Gastroesophageal sphincter (tissue), 4 donors: Measurements from ENCODE around the gene F2. TPM values are rescaled to one million over a fixed set of nuclear protein-coding genes. Genes with fewer than 3 reads are reported as not detected.

Source experiments
- ATAC-seq: fragments of 150-250 bp; one replicate; pipeline ENCODE4 v1.9.1; 2016; ENCODE audit warnings: mild to moderate bottlenecking, moderate library complexity
- H3K27ac ChIP-seq, 4 donors: fragments of 200-600 bp; sonication (generic) in 3 of 4; 1 replicate in 3 of 4; 2 replicates in 1 of 4; pipeline ENCODE4 v1.5.1; 2016 to 2019
- H3K27me3 ChIP-seq: fragments of 200-600 bp; sonication (generic); one replicate; pipeline ENCODE4 v1.5.1; 2019
- H3K36me3 ChIP-seq, 2 donors: fragments of 200-600 bp; sonication (generic); one replicate each; pipeline ENCODE4 v1.5.1; 2019; ENCODE audit warnings: control low read depth in 1 of 2
- H3K4me1 ChIP-seq, 3 donors: fragments of 200-600 bp; sonication (generic); 1 replicate in 2 of 3; 2 replicates in 1 of 3; pipeline ENCODE4 v1.5.1; 2016 to 2019; ENCODE audit warnings: control low read depth in 2 of 3
- H3K4me3 ChIP-seq, 2 donors: fragments of 200-600 bp; sonication (generic); one replicate each; pipeline ENCODE4 v1.5.1; 2019; ENCODE audit warnings: mild to moderate bottlenecking in 1 of 2, moderate library complexity in 1 of 2
- H3K9me3 ChIP-seq, 3 donors: fragments of 200-600 bp; sonication (generic); one replicate each; pipeline ENCODE4 v1.5.1; 2017 to 2019; ENCODE audit warnings: control low read depth in 2 of 3
- CTCF ChIP-seq, 4 experiments: fragments of 200-600 bp in 2 of 4; fragments of 450-650 bp in 2 of 4; sonication (generic) in 1 of 4; IDR thresholded peaks; one replicate each; pipeline ENCODE4 v1.5.1; 2017 to 2019; ENCODE audit warnings: antibody characterized with exemption in 4 of 4, mild to moderate bottlenecking in 2 of 4, moderate library complexity in 2 of 4
- EP300 ChIP-seq: sonication (generic); formaldehyde crosslinking; IDR thresholded peaks from one replicate; pipeline ENCODE4 v1.6.1; 2017; ENCODE audit warnings: antibody characterized with exemption, mild to moderate bottlenecking
- POLR2A ChIP-seq, 2 donors: fragments of 450-650 bp; IDR thresholded peaks; one replicate each; pipeline ENCODE4 v1.6.1; 2017; ENCODE audit warnings: antibody characterized with exemption in 2 of 2, mild to moderate bottlenecking in 2 of 2, moderate library complexity in 1 of 2
- POLR2AphosphoS5 ChIP-seq: sonication (generic); formaldehyde crosslinking; IDR thresholded peaks from one replicate; pipeline ENCODE4 v1.6.1; 2017; ENCODE audit warnings: antibody characterized with exemption
- WGBS, 2 donors: methylation state at CpG; one replicate each; pipeline ENCODE4 v1.1.5; 2018; ENCODE audit warnings: low coverage in 1 of 2; 5-methylcytosine and 5-hydroxymethylcytosine counted together
- total RNA-seq, 4 donors: library from RNA; depleted of rRNA; stranded (reverse); fragments of >200 nt; gene quantifications; one replicate each; pipeline ENCODE4 v1.1.0, GENCODE V29; 2016

F2 gene
- total RNA-seq, 4 donors from 2014 or later = 0.62 to 3.6 TPM; not detected in 2

- ATAC-seq = no peak
- no peak for TF ChIP-seq CTCF (IDR thresholded peaks at IDR 0.05)
- TF ChIP-seq EP300 = no peak
- no peak for TF ChIP-seq POLR2AphosphoS5
- no peak for TF ChIP-seq POLR2A (IDR thresholded peaks at IDR 0.05)
- peaks cover 0 to 38% (median 5%) of the 10 kb centered on the region in 3 donors for H3K4me1 ChIP-seq
- 51 to 63% methylated on average over 3 of the region's 3 CpGs for WGBS, 2 donors
- no peaks in the 10 kb centered on the region for H3K27me3 ChIP-seq
- H3K4me3 ChIP-seq = no peak overlapping the region
- no peaks in the 10 kb centered on the region for H3K9me3 ChIP-seq
- H3K36me3 ChIP-seq = peaks cover 0 to 89% of the 10 kb centered on the region in 2 donors
- H3K27ac ChIP-seq = peak overlapping the region in 3 of 4 donors; percentile 11 to 57 (median 38)
Observed at GRCh38 chr11:46684367-46684766, 34.6 kb upstream of the F2 start.

GRCh38 chr11:46686886-46687795 lies 31.9 kb upstream of the F2 start:
- ATAC-seq = peak; percentile 60
- H3K4me1 ChIP-seq = peaks cover 0 to 38% (median 5%) of the 10 kb centered on the region in 3 donors
- 57 to 68% methylated on average over 6 to 8 of the region's 15 CpGs for WGBS, 2 donors
- no peaks in the 10 kb centered on the region for H3K27me3 ChIP-seq
- H3K9me3 ChIP-seq = no peaks in the 10 kb centered on the region
- H3K36me3 ChIP-seq = peaks cover 0 to 89% of the 10 kb centered on the region in 2 donors
- H3K27ac ChIP-seq = peak overlapping the region in 3 of 4 donors; percentile 42 to 74 (median 70)
- TF ChIP-seq EP300 = no peak
- TF ChIP-seq CTCF (IDR thresholded peaks at IDR 0.05) = no peak
- no peak for TF ChIP-seq POLR2AphosphoS5
- no peak for TF ChIP-seq POLR2A (IDR thresholded peaks at IDR 0.05)
- H3K4me3 ChIP-seq = no peak overlapping the region

GRCh38 chr11:46690702-46691101 lies 28.3 kb upstream of the F2 start:
- H3K4me3 ChIP-seq = no peak overlapping the region
- WGBS, 2 donors = 89 to 100% methylated on average over 1 of the region's 1 CpG
- peaks cover 0 to 40% (median 11%) of the 10 kb centered on the region in 3 donors for H3K4me1 ChIP-seq
- H3K27ac ChIP-seq = no peak overlapping the region
- TF ChIP-seq CTCF (IDR thresholded peaks at IDR 0.05) (no peak), POLR2A (IDR thresholded peaks at IDR 0.05) (no peak), EP300 (no peak), POLR2AphosphoS5 (no peak)
- no peak for ATAC-seq
- H3K27me3 ChIP-seq = no peaks in the 10 kb centered on the region
- H3K36me3 ChIP-seq = peaks cover 0 to 100% of the 10 kb centered on the region in 2 donors
- H3K9me3 ChIP-seq = no peaks in the 10 kb centered on the region

GRCh38 chr11:46692450-46692849 lies 26.6 kb upstream of the F2 start:
- peaks cover 0 to 48% (median 27%) of the 10 kb centered on the region in 3 donors for H3K4me1 ChIP-seq

More at GRCh38 chr11:46692450-46692849, 26.6 kb upstream of the F2 start:
- 93% methylated on average over 3 of the region's 4 CpGs; no CpG with 5 or more reads in 1 of the 2 donors for WGBS, 2 donors
- Histone ChIP-seq H3K4me3 (no peak overlapping the region), H3K27me3 (no peaks in the 10 kb centered on the region), H3K9me3 (no peaks in the 10 kb centered on the region), H3K36me3 (peaks cover 0 to 96% of the 10 kb centered on the region in 2 donors), H3K27ac (no peak overlapping the region)
- ATAC-seq = no peak
- TF ChIP-seq CTCF (IDR thresholded peaks at IDR 0.05) (no peak), POLR2A (IDR thresholded peaks at IDR 0.05) (no peak), EP300 (no peak), POLR2AphosphoS5 (no peak)
